ENCODE measurements around the gene RWDD1.
"Not testable (repeated sequence)": the region's sequence is repeated elsewhere in the genome, so short reads cannot be mapped to it uniquely, and the experiment has no call there.

RWDD1 gene

DNA sequence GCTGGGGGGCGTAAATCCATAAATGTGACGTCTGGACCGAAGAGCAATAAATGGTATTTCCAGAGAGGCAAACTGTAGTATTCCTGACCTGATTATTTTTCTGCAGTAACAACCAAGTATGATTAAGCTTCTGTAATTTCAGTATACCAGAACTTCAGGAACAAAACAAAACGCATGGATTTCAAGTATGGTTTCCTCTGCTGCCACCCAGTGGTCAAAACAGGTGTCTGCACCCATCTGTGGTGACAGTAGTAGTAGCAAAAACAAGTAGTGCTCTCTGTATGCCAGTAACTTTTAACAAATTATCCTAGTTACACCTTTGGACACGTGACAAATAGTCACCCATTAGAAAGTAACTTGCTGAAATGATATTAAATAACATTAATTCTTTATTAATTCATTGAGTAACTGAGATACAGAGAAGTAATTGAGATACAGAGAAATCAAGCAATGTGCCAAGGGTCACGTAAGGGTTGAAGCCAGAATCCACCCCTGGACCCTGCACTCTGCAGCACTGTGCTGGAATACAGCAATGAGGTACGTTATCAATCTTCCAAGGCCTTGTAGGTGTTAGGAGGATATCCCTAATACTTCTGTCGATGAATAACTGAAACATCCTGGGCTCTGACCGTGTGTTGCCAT is 9.8 kb upstream of the RWDD1 start:
- DNase-seq (ENCODE audit: low read depth) = peak; percentile 46

- no peak for DNase-seq (ENCODE audit: low read depth)
Measured at GRCh38 chr6:116562019-116562403, 9.3 kb upstream of the RWDD1 start.

- no peak for DNase-seq (ENCODE audit: low read depth)
Measured at GRCh38 chr6:116562614-116563013, 8.7 kb upstream of the RWDD1 start.

- DNase-seq (ENCODE audit: low read depth) = no peak
Measured at GRCh38 chr6:116563830-116564229, 7.5 kb upstream of the RWDD1 start.

DNA sequence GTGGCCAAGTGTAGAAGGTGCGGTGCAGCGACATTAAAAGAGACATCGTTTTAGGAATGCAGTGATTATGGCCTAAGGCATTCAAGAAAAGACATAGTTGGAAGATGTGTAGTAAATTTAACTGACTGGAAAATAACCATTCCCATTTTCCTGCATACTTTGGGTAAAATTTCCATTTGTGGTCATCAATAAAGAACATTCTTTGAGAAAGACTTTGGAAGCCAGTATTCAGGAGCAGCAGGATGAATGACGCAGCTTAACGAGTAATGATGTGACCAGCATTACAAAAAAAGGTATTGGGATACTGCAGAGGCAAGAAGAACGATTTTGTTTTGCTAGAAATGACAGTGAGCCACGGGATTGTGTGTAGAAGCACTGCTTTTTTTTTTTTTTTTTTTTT is 7.0 kb upstream of the RWDD1 start:
- DNase-seq (ENCODE audit: low read depth) = no peak

- no peak for DNase-seq (ENCODE audit: low read depth)
Measured at GRCh38 chr6:116564921-116565872, 6.1 kb upstream of the RWDD1 start.

GRCh38 chr6:116568111-116568510 is 3.2 kb upstream of the RWDD1 start:
- DNase-seq (ENCODE audit: low read depth) = no peak

GRCh38 chr6:116568821-116569755 is 2.2 kb upstream of the RWDD1 start:
- no peak for DNase-seq (ENCODE audit: low read depth)

GRCh38 chr6:116571683-116572000 is 338 bp downstream of the RWDD1 start:
- DNase-seq (ENCODE audit: low read depth) = no peak

DNA sequence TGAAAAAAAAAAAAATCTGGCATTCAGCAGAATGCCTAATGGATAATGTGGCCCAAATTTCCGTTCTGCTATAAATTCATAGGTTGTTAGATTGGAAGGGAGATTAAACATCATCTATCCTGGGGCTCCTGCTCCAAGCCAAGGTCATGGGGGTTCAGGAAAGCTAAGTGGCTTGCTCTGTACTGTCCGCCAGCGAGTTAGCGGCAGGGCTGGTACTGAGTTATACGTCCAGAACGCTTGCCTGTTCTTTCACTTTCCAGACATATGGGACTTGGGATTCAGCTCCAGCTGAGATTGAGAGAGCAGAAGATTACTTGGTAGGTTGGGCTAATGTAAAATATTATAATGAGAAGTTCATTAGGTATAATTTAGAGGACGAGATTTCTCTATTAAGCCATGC is 858 bp downstream of the RWDD1 start:
- DNase-seq (ENCODE audit: low read depth) = no peak

GRCh38 chr6:116575227-116575626 is 3.9 kb downstream of the RWDD1 start:
- DNase-seq (ENCODE audit: low read depth) = no peak

- DNase-seq (ENCODE audit: low read depth) = no peak
Measured at GRCh38 chr6:116577486-116577885, 6.2 kb downstream of the RWDD1 start.

DNA sequence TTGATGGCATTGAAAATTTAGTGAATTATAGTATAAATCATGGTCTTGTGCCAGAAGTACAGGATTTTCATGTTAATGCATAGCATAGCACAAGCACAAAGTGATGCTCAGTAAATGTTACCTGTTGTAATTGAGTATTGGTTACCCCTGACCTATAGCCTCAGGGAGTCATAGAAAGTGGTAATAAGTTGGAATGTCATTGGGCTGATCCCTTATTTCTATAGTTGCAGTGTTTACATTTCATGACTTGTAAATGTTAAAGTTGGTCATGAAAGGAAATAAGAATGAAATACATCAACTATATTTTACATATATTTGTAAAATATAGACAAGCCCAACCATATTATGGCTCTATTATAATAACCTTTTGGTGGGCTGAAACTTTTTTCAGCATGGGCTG is 7.0 kb downstream of the RWDD1 start:
- no peak for DNase-seq (ENCODE audit: low read depth)

GRCh38 chr6:116579143-116579542 is 7.8 kb downstream of the RWDD1 start:
- no peak for DNase-seq (ENCODE audit: low read depth)

GRCh38 chr6:116580198-116580597 is 8.9 kb downstream of the RWDD1 start:
- DNase-seq (ENCODE audit: low read depth) = no peak

GRCh38 chr6:116586276-116586675 is 15.0 kb downstream of the RWDD1 start:
- DNase-seq (ENCODE audit: low read depth) = no peak

- DNase-seq (ENCODE audit: low read depth) = no peak
Measured at GRCh38 chr6:116586738-116587137, 15.4 kb downstream of the RWDD1 start.

- DNase-seq (ENCODE audit: low read depth) = no peak
Measured at GRCh38 chr6:116595247-116595646, 23.9 kb downstream of the RWDD1 start.

DNA sequence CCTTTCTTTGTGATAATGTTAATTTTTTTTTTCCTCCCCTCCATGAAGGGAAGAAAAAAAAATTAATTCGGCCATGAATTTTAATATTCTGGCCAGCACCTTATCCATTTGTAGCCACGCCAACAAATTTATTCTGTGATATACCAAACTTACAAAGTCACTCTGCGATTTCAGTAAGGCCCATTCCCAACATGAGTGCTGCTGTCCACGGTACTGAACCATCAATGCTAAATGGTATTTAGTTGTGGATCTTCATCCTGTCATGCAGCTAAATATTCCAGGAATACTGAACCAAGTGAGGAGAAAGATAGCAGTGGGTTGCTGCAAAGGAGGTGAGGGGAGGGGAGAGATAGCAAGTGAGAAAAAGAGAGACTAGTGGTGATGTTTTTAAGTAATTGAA is 25.5 kb downstream of the RWDD1 start:
- no peak for DNase-seq (ENCODE audit: low read depth)

GRCh38 chr6:116603916-116604315 is 32.6 kb downstream of the RWDD1 start:
- not testable (repeated sequence) for DNase-seq (ENCODE audit: low read depth)

GRCh38 chr6:116604868-116605267 is 33.6 kb downstream of the RWDD1 start:
- DNase-seq (ENCODE audit: low read depth) = not testable (repeated sequence)

GRCh38 chr6:116605935-116606334 is 34.6 kb downstream of the RWDD1 start:
- no peak for DNase-seq (ENCODE audit: low read depth)

DNA sequence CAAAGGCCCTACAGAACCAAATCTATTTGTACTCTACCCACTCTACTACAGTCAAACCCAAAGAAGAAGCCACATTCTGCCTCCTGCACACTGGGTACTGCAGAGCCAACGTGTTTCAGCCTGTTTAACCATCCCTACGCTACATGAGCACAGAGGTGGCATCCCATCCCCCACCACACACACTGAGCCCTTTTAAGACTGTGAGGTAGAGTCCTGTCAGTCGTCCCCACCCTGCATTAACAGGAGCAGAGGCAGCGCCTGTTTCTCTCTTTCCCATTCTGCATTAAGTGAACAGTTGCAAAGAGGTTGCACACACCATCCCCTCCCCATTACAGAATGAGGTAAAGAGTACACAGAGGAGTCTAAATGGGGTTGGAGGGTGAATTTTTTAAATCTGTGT is 39.8 kb downstream of the RWDD1 start:
- DNase-seq (ENCODE audit: low read depth) = no peak

All from activated T-cell treated with anti-CD3 and anti-CD28 coated beads for 24 hours (primary cell).